GM21723 (cell line): ENCODE data around the gene LANCL3.
A peak's percentile ranks its signal among the peaks of the same experiment; 100 is the strongest.
"Not testable (repeated sequence)": the region's sequence is repeated elsewhere in the genome, so short reads cannot be mapped to it uniquely, and the experiment has no call there.

Experiments
- ATAC-seq: cut with Tn5 transposase; IDR thresholded peaks from one replicate; pipeline ENCODE4 v1.9.1; 2021; ENCODE audit warnings: mild to moderate bottlenecking, moderate library complexity; ENCODE audit not compliant: unreplicated experiment

The LANCL3 gene

GRCh38 chrX:37571426-37572107, at the start of gene LANCL3:
Gene LANCL3 (plus strand): TSS chrX:37571661. CDS start chrX:37571871, 210 bp downstream.
- peak; percentile 26 for ATAC-seq

DNA sequence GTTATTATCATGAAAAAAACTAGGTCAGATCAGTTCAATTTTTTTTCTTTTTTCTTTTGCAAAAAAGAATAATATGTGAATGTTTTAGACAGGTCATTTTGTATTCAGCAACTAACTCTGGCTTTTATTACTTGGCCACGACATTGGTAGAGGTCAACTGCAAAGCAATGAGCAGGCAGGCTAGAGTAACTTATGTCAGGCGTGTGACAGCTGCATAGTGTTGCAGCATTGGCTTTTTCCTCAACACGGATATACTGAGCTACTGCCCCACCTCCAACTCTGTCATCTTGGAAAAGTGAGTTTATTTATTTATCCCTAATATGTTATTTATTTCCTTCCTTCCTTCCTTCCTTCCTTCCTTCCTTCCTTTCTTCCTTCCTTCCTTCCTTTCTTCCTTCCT, 47.8 kb upstream of the LANCL3 start:
- not testable (repeated sequence) for ATAC-seq

DNA sequence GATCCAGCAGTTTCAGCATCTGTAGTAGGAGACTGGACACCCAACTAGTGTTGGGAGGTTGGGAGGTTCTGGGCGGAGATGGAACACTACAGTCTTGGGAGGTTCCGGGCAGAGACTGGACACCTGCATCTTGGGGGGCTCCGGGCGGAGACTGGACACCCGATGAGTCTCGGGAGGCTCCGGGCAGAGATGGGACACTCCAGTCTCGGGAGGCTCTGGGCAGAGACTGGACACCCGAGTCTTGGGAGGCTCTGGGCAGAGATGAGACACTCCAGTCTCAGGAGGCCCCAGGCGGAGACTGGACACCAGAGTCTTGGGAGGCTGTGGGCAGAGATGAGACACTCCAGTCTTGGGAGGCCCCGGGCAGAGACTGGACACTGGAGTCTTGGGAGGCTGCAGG, 29.5 kb upstream of the LANCL3 start:
- no peak for ATAC-seq

DNA sequence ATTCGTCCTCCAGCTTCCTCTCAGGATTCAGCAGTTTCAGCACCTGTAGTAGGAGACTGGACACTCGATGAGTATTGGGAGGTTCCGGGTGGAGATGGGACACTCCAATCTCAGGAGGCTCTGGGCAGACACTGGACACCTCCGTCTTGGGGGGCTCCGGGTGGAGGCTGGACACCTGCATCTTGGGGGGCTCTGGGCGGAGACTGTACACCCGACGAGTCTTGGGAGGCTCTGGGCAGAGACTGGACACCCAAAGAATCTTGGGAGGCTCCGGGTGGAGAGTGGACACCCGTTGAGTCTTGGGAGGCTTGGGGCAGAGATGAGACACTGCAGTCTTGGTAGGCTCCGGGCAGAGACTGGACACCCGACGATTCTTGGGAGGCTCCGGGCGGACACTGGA, 28.7 kb upstream of the LANCL3 start:
- ATAC-seq = no peak

- no peak for ATAC-seq
These were observed 28.1 kb upstream of the LANCL3 start for GRCh38 chrX:37543324-37543723.

DNA sequence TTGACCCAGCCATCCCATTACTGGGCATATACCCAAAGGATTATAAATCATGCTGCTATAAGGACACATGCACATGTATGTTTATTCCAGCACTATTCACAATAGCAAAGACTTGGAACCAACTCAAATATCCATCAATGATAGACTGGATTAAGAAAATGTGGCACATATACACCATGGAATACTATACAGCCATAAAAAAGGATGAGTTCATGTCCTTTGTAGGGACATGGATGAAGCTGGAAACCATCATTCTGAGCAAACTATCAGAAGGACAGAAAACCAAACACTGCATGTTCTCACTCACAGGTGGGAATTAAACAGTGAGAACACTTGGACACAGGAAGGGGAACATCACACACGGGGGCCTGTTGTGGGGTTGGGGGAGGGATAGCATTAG, 26.9 kb upstream of the LANCL3 start:
- ATAC-seq = not testable (repeated sequence)

GRCh38 chrX:37545066-37545465, 26.4 kb upstream of the LANCL3 start:
- ATAC-seq = no peak

- ATAC-seq = not testable (repeated sequence)
These were observed 21.8 kb upstream of the LANCL3 start for GRCh38 chrX:37549619-37550018.

DNA sequence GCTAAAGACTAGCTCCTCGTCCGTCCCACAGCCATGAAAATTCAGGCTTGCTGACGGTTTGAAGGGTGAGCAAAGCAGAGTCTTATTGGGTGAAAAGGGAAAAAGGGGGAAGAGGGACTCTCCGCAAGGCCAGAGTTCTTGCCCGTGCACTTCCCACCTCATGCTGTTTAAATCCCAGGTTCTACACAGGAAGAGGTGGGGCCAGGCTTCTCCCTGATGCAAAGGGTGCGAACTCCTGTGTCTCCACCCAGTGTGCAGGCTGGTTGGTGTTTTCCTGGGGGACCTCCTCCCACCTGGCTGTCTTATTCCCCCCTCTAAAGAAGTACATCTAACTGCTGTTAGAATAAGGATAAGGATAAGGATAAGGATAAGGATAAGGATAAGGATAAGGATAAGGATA, 18.0 kb upstream of the LANCL3 start:
- ATAC-seq = no peak

DNA sequence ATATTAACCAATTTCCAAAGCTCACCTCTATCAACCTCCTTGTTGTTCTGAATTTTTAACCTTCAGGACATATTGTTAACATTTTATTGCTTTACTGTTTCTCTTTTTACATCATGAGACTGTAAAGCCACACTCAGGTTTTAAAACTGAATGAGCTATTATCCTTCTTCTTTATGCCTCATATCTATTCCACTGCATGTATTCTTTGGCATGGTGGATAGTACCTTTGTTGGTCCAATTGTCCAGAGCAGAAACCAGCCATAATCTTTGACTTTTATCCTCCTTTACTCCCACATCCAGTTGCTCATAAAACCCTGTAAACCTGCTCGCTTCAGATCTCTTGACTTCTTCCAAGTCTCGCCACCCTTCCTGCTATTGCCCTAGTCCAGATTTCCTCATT, 6.2 kb upstream of the LANCL3 start:
- ATAC-seq = not testable (repeated sequence)

GRCh38 chrX:37570349-37570748, 1.1 kb upstream of the LANCL3 start:
- ATAC-seq = not testable (repeated sequence)

DNA sequence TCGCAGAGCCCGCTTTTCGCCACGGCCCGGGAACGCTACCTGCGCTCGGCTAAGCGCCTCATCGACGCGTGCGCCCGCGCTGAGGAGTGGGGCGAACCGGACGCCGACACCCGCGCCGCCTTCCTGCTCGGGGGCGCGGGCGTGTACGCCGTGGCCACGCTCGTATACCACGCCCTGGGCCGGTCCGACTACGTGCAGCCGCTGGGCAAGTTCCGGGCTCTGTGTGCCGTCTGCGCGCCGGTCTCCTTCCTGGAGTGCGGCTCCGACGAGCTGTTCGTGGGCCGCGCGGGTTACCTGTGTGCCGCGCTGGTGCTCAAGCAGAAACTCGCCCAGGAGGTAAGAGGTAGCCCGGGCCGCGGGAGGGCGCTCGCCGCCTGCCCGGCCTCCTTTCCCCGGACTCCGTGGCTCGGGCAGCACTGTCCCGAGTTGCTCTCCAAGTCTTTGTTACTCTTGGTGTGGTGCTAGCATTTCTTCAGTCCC, 687 bp downstream of the LANCL3 start:
- peak; percentile 79 for ATAC-seq

GRCh38 chrX:37573121-37573520, 1.7 kb downstream of the LANCL3 start:
- ATAC-seq = not testable (repeated sequence)

GRCh38 chrX:37578045-37578444, 6.6 kb downstream of the LANCL3 start:
- ATAC-seq = no peak

- ATAC-seq = no peak
These were observed 8.6 kb downstream of the LANCL3 start for GRCh38 chrX:37580080-37580479.

GRCh38 chrX:37587337-37587736, 15.9 kb downstream of the LANCL3 start:
- not testable (repeated sequence) for ATAC-seq

GRCh38 chrX:37590047-37590446, 18.6 kb downstream of the LANCL3 start:
- no peak for ATAC-seq

GRCh38 chrX:37594755-37595382, 23.4 kb downstream of the LANCL3 start:
- no peak for ATAC-seq

DNA sequence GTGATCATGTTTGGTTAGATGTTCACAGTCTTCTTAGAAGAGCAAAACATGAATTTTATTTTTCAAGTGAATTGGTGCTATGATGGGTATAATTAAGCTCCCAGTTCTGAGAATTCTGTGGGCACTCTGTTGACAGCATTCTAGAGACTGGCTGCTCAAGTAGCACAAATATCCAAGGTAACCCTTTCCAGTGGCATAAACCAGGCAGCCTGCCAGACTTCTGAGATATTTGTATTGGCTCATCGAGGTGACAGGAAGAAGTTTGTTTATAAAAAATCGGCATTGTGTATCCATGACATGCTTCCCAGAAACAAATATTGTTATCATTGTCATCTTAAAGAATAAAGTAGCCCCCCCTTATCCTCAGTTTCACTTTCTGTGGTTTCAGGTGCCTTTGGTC, 28.3 kb downstream of the LANCL3 start:
- ATAC-seq = no peak

DNA sequence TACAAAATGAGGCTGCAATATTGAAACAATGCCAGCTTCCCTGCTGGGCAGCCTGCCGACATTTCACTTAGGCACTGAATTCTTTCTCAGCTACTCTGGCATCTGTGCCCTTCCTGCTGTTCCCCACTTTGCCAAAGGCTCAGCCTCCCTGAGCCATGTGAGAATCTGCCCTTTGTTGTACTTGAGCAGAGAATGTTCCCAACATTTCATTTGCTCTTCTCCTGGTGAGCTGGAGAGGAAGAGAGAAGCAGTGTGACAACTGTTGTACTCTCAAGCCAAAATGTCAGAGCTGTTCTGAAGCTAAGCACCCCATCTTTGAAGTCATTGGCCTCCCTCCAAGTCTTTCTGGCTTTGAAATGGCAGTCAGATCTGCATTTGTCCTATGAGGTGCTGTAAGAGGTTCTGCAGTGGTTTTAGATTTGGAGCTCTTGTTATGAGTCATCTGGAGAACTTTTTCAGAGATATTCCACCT, 32.5 kb downstream of the LANCL3 start:
- no peak for ATAC-seq

DNA sequence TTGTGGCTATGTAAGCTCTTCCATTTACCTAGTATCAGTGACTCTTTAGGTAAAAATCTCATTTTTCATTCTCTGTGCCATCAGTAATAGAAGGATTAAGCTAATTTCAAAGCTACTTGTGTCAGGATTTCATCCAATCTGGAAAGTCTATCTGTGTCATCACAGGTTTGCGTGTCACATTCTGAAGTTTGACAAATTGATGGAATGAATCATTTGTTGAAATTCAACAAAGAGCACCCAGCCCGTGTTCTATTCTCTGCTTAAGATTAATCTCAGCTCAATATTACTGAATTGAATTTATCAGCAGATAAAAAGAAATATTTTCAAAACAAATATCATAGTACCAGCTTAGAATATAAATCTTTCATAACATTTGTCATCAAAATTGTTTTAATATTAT, 35.8 kb downstream of the LANCL3 start:
- ATAC-seq = no peak

DNA sequence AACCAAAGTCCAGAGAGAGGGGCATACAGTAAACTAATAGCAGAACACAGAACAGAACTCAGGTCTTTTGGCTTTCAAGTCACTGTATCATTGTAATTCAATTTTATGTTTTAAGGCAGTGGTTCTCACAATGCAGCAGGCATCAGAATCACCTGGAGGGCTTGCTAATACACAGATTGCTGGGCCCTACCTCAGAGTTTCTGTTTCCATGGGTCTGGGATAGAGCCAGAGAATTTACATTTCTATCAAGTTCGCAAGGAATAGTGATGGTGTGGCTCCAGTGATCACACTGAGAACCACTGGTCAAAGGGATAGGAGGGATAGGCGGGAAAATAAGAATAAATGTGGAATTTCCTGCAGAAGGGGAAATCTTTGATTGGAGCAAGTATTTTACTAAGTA, 36.7 kb downstream of the LANCL3 start:
- ATAC-seq = no peak
